ENCODE measurements around the gene IFNB1.

DNA sequence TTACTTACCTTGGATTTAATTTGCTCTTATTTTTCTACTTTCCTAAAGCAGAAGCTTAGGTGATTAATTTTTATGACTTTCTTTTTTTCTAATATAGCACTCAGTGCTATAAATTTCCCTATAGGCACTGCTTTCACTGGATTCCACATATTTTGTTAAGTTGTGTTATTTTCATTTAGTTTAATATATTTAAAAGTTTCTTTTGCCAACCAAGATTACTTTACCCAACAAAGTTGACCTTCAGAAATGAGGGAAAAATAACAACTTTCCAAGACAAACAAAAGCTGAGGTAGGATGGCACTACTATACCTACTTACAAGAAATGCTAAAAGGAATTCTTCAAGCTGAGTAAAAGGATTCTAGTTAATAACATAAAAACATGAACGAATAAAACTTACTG lies 8.8 kb upstream of the IFNB1 start:
- TF ChIP-seq, protein P1, sequence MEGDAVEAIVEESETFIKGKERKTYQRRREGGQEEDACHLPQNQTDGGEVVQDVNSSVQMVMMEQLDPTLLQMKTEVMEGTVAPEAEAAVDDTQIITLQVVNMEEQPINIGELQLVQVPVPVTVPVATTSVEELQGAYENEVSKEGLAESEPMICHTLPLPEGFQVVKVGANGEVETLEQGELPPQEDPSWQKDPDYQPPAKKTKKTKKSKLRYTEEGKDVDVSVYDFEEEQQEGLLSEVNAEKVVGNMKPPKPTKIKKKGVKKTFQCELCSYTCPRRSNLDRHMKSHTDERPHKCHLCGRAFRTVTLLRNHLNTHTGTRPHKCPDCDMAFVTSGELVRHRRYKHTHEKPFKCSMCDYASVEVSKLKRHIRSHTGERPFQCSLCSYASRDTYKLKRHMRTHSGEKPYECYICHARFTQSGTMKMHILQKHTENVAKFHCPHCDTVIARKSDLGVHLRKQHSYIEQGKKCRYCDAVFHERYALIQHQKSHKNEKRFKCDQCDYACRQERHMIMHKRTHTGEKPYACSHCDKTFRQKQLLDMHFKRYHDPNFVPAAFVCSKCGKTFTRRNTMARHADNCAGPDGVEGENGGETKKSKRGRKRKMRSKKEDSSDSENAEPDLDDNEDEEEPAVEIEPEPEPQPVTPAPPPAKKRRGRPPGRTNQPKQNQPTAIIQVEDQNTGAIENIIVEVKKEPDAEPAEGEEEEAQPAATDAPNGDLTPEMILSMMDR (IDR thresholded peaks at IDR 0.05), result no peak
- TF ChIP-seq POLR2A (IDR thresholded peaks at IDR 0.05) (no peak), POLR2AphosphoS5 (IDR thresholded peaks at IDR 0.05) (no peak), EP300 (IDR thresholded peaks at IDR 0.05) (no peak)

Measured in sigmoid colon (tissue), 4 donors.